SJCRH30 (cell line): Measurements from ENCODE around the gene LCLAT1. TPM values are rescaled to one million over a fixed set of nuclear protein-coding genes. Genes with fewer than 3 reads are reported as not detected.
"Not testable (repeated sequence)": the region's sequence is repeated elsewhere in the genome, so short reads cannot be mapped to it uniquely, and the experiment has no call there.

Experiments used
- DNase-seq, 2 experiments: peaks; one replicate each; pipeline ENCODE4 v3.0.0-alpha.2; 2015 to 2020
- H3K27ac ChIP-seq: fragments of 250-450 bp; sonication (Bioruptor Pico); 2 replicates; pipeline ENCODE4 v1.5.1; 2020; ENCODE audit warnings: mild to moderate bottlenecking, moderate library complexity
- H3K27me3 ChIP-seq: fragments of 250-450 bp; sonication (Bioruptor Pico); 2 replicates; pipeline ENCODE4 v1.5.1; 2020; ENCODE audit warnings: mild to moderate bottlenecking, moderate library complexity
- H3K36me3 ChIP-seq: fragments of 250-450 bp; sonication (Bioruptor Pico); 2 replicates; pipeline ENCODE4 v1.5.1; 2020; ENCODE audit warnings: mild to moderate bottlenecking, moderate library complexity
- H3K4me1 ChIP-seq: fragments of 250-450 bp; sonication (Bioruptor Pico); 2 replicates; pipeline ENCODE4 v1.5.1; 2020; ENCODE audit warnings: mild to moderate bottlenecking, moderate library complexity
- H3K4me3 ChIP-seq: fragments of 250-450 bp; sonication (Bioruptor Pico); 2 replicates; pipeline ENCODE4 v1.5.1; 2020; ENCODE audit warnings: mild to moderate bottlenecking, moderate library complexity
- H3K9me3 ChIP-seq: fragments of 250-450 bp; sonication (Bioruptor Pico); replicated peaks from 2 replicates; pipeline ENCODE4 v1.5.1; 2020; ENCODE audit warnings: mild to moderate bottlenecking, moderate library complexity
- total RNA-seq: library from RNA; depleted of rRNA; stranded (reverse); fragments of >200 nt; shearing (Covaris generic); gene quantifications from 2 replicates; pipeline ENCODE4 v1.2.3, GENCODE V29; 2014

Gene LCLAT1
- total RNA-seq, 1 experiment from 2014 or later: 35.9 TPM

DNA sequence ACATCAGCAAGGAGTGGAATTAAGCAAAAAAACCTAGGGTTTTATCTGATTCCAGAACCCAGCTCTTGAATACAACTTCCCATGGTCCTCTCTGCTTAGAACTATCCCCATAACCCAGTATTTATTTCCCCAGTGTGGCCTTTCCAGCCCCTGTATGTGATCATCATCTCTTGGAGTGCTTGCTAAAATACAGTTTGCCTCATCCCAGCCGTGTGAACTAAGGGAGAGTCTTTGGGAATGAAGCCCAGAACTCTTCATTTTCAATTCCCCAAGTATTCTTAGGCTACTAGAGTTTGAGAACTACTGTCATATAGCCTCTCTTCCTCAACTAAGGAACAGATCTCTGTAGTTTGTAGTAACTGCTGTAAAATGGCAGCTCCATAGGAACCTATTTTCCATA, 173.1 kb downstream of the LCLAT1 start:
- no peaks in the 10 kb centered on the region for H3K36me3 ChIP-seq
- no peak overlapping the region for H3K4me3 ChIP-seq
- H3K4me1 ChIP-seq: no peaks in the 10 kb centered on the region
- H3K9me3 ChIP-seq: no peaks in the 10 kb centered on the region; the same call in 1 of the 2 replicates
- DNase-seq: no peak
- no peak overlapping the region for H3K27ac ChIP-seq
- no peaks in the 10 kb centered on the region for H3K27me3 ChIP-seq

DNA sequence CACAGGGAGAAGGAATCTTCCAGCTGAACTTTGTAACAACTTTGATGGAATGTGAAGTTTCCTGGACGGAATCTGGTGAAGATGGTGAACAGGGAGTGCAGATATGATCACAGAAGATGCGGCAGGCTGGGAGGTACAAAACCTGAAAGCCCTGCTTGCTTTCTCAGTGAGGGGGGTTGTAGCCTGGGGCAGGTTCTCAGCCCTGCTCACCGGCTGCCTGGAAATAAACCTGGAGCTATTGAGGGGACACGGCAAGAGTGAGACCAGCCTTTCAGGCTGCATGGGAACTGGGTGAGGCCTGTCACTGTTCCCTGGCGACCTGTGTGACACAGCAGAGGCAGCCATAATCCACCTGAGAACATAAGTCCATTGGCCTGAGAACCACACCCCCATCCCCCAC, 174.8 kb downstream of the LCLAT1 start:
- no peak for DNase-seq
- Histone ChIP-seq H3K27me3 (no peaks in the 10 kb centered on the region), H3K9me3 (no peaks in the 10 kb centered on the region; the same call in 1 of the 2 replicates), H3K27ac (no peak overlapping the region), H3K4me3 (no peak overlapping the region), H3K36me3 (no peaks in the 10 kb centered on the region), H3K4me1 (no peaks in the 10 kb centered on the region)

DNA sequence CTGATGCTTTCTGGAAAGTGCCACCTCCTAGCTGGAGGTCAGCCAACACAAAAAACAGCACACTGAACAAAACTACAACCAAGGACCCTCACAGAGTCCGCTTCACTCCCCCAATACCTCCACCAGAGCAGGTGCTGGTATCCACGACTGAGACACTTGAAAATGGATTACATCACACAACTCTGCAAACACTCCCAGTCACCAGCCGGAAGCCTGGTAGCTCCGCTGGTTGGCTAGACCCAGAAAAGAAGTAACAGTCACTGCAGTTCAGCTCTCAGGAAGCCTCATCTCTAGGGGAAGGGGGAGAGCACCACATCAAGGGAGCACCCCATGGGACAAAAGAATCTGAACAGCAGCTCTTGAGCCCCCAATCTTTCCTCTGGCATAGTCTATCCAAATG, 175.4 kb downstream of the LCLAT1 start:
- no peaks in the 10 kb centered on the region; the same call in 1 of the 2 replicates for H3K9me3 ChIP-seq
- no peaks in the 10 kb centered on the region for H3K36me3 ChIP-seq
- H3K27me3 ChIP-seq: no peaks in the 10 kb centered on the region
- H3K4me1 ChIP-seq: no peaks in the 10 kb centered on the region
- H3K27ac ChIP-seq: no peak overlapping the region
- no peak for DNase-seq
- H3K4me3 ChIP-seq: no peak overlapping the region

DNA sequence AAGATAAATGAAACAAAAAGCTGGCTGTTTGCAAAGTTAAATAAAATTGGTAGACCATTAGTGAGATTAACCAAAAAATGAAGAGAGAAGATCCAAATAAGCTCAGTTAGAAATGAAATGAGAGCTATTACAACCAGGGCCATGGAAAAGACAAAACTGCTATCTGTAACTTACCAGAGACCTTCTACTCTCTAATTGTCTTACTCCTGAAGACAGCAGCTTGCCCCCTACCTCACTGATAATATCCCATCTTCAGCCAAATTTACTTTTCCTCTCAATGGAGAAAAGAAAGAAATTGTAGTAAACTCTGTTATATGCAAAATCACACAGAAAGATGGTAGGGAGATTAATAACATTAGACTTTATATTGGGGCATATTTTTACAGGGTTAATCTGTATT, 178.2 kb downstream of the LCLAT1 start:
- H3K4me3 ChIP-seq: no peak overlapping the region

DNA sequence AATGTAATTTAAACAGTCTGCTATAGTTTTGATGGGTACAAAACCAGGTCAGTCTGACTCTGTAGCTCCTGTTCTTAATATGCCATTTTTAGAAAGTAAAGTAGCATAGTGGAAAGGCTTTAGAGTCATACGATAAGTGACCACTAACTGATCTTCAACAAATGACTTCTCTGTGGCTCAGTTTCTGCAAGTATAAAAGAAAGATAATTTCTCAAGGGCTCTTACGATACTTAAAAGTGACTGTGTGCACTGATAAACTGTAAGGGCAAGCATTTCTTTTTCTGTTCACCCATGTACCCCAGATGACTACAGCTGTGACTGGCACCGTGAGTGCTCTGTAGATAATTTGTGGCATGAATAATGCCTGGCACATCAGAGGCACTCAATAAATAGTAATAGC, 178.7 kb downstream of the LCLAT1 start:
- Histone ChIP-seq H3K36me3 (no peaks in the 10 kb centered on the region), H3K27me3 (no peaks in the 10 kb centered on the region), H3K9me3 (no peaks in the 10 kb centered on the region), H3K4me3 (no peak overlapping the region), H3K4me1 (no peaks in the 10 kb centered on the region; the same call in 1 of the 2 replicates), H3K27ac (no peak overlapping the region)
- DNase-seq: no peak

More for the DNA sequence above, 178.2 kb downstream of the LCLAT1 start:
- Histone ChIP-seq H3K9me3 (no peaks in the 10 kb centered on the region), H3K27ac (no peak overlapping the region), H3K36me3 (no peaks in the 10 kb centered on the region), H3K27me3 (no peaks in the 10 kb centered on the region), H3K4me1 (no peaks in the 10 kb centered on the region)
- DNase-seq: no peak

DNA sequence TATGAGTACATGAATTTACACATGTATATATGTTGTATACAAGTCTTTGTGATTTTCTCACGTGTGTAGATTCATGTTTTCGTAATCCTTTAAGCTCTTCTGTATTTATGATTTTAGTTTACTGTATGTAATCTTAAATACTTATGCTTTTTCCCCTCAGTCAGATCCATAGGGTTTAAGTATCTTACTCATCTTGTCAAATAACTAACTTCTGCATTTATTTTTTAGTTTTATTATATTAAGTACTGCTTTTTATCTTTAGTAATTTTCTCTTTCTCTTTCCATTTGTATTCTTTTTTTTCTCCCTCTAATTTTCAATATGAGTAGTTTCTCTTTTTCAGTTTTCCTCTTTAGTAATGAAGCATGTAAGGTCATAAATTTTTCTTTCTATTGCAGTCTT, 179.4 kb downstream of the LCLAT1 start:
- no peaks in the 10 kb centered on the region; the same call in 1 of the 2 replicates for H3K4me1 ChIP-seq
- H3K36me3 ChIP-seq: no peaks in the 10 kb centered on the region
- H3K27me3 ChIP-seq: no peaks in the 10 kb centered on the region

DNA sequence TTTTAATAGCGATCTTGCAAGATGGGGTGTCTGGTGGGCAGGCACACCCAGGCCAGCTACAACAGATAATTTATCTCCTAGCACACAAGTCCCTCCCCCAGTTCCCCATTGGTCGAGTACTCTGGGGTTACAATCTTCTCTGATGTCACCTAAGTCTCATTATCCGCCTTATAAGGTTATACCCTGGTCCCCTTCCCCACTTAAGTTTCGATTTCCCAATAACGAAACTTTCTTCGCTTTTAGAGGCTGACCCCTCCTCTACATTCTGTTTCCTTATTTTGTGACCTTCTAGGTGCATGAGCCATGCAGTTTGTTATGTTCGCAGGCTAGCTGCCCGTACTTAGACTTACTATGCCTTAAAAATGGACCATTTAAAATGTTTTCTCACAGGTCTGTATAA, 180.1 kb downstream of the LCLAT1 start:
- Histone ChIP-seq H3K4me1 (no peaks in the 10 kb centered on the region; the same call in 1 of the 2 replicates), H3K36me3 (no peaks in the 10 kb centered on the region), H3K4me3 (no peak overlapping the region), H3K9me3 (no peaks in the 10 kb centered on the region), H3K27ac (no peak overlapping the region), H3K27me3 (no peaks in the 10 kb centered on the region)
- DNase-seq: no peak

More for the DNA sequence above, 179.4 kb downstream of the LCLAT1 start:
- no peak overlapping the region for H3K27ac ChIP-seq
- DNase-seq: no peak
- no peaks in the 10 kb centered on the region for H3K9me3 ChIP-seq
- H3K4me3 ChIP-seq: no peak overlapping the region

DNA sequence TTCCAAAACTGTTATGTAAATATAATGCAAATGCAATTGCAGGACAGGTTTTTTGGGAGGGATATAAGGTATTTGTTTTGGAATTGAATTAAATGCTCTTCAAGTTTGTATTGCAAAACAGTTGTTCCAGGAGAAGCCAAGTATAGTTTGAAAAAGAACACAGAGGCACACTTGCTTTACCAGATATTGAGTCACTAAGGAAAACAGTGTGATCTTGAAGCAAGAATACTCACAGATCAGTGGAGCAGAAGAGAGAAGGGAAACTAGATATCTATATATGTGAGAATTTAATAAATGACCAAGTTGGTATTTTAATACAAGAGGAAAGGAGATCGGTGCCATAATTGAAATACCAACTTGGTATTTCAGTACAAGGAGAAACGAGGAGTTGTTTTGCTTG, 181.3 kb downstream of the LCLAT1 start:
- no peak for DNase-seq
- no peaks in the 10 kb centered on the region for H3K9me3 ChIP-seq
- H3K4me3 ChIP-seq: no peak overlapping the region
- H3K36me3 ChIP-seq: no peaks in the 10 kb centered on the region
- H3K4me1 ChIP-seq: no peaks in the 10 kb centered on the region; the same call in 1 of the 2 replicates
- H3K27me3 ChIP-seq: no peaks in the 10 kb centered on the region
- no peak overlapping the region for H3K27ac ChIP-seq

DNA sequence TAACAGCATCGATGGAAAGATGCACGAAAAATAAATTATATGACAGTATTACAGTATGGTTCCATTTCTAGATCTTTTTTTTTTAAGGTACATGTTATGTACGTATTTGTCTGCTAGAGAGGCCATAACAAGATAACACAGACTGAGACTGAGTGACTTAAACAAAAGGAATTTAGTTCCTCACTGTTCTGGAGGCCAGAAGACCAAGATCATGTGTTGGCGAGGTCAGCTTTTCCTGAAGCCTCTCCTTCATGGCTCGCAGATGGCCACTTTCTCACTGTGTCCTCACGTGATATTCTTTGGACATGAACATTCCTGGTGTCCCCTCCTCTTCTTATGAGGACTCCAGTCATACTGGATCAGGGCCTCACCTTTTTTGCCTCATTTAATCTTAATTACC, 182.8 kb downstream of the LCLAT1 start:
- H3K4me3 ChIP-seq: no peak overlapping the region
- H3K36me3 ChIP-seq: no peaks in the 10 kb centered on the region
- no peaks in the 10 kb centered on the region; the same call in 1 of the 2 replicates for H3K4me1 ChIP-seq
- no peaks in the 10 kb centered on the region for H3K27me3 ChIP-seq
- H3K9me3 ChIP-seq: no peaks in the 10 kb centered on the region
- H3K27ac ChIP-seq: no peak overlapping the region
- DNase-seq: peak in 1 of 2 experiments; percentile 18

DNA sequence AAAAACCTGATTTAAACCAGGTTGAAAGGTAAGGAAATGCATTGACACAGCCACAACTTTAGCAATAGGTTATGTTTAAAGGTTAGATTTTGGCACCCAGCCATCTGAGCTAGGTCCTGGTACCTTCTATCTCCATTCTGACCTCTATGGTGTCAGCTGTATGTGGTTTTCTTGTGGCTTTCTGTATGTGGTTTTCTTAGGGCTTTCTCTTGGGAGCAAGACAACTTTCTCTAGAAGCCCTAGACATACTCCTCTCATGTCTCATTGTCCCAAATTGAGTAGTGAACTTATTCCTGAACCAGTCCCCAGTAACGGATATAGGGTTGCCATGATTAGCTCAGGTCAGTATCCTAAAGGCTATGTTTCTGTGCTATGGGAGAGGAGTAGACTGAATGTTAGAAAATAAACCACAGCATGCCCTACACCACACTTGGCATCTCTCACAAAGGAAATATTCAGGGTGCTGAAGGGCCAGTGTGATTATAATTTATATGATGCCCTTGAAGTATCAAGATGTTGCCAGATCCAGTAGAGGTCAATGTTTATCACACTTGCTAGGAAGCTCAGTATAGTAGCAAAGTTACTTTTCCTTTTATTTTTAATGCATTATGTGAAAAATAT, 184.1 kb downstream of the LCLAT1 start:
- Histone ChIP-seq H3K27me3 (no peaks in the 10 kb centered on the region), H3K9me3 (no peaks in the 10 kb centered on the region), H3K27ac (no peak overlapping the region), H3K36me3 (no peaks in the 10 kb centered on the region), H3K4me3 (no peak overlapping the region), H3K4me1 (no peaks in the 10 kb centered on the region; the same call in 1 of the 2 replicates)
- peak in 1 of 2 experiments; percentile 65 for DNase-seq

DNA sequence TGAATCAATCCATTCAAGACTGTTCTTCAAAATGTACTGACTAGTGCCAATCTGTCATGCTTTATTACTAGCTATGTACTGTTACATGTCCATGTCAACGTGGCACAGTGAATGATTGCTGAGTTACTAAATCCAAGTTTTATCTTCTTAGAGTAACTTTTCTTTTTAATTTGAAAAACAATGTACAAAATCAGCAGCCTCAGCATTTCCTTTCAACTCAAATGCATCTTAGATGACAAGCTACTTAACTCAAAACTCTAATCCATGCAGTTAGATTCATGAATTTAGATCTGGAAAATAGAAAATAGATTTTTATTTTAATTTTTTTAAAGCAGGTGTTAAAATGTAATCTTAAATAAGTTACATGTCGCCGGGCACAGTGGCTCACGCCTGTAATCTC, 186.0 kb downstream of the LCLAT1 start:
- no peaks in the 10 kb centered on the region for H3K27me3 ChIP-seq
- no peak for DNase-seq
- H3K27ac ChIP-seq: no peak overlapping the region
- H3K9me3 ChIP-seq: no peaks in the 10 kb centered on the region
- no peaks in the 10 kb centered on the region; the same call in 1 of the 2 replicates for H3K4me1 ChIP-seq
- no peak overlapping the region for H3K4me3 ChIP-seq
- no peaks in the 10 kb centered on the region for H3K36me3 ChIP-seq

DNA sequence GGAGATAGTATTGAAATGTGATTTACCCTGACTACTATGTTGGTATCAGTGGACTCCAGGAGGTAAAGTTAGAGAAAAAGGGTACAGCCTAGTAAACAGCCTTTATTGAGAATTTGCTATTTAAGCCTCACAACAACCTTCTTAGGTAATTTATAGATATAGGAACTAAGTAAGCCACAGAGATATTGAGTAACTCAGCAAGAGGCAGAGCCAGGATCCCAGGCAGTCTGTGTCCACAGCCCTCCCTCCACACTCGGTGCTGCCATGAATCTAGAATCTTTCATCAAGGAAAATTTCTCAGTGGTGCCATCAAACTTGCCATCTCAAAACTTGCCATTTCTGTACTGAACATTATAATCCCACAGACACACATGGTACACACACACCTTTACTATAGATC, 189.3 kb downstream of the LCLAT1 start:
- no peak for DNase-seq
- Histone ChIP-seq H3K27ac (no peak overlapping the region), H3K27me3 (no peaks in the 10 kb centered on the region), H3K36me3 (0 out of 2 replicates have a peak, but pooled peaks cover 3% of the 10 kb centered on the region), H3K4me1 (no peaks in the 10 kb centered on the region; the same call in 1 of the 2 replicates), H3K4me3 (no peak overlapping the region), H3K9me3 (no peaks in the 10 kb centered on the region)

DNA sequence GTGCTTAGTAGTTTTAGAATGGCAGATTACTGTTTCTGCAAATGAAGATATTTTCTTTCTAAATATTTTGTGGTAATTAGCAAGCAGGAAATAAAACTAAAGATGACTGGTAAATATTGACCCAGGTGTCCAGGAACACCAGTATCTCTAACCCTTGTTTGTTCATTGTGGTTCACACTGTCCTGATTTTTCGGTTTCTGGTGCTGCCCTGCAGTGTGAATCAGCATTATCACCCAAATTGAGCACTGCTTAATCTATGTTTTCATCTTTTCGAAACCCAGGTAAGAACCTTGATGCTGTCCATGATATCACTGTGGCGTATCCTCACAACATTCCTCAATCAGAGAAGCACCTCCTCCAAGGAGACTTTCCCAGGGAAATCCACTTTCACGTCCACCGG, 192.8 kb downstream of the LCLAT1 start:
- H3K27me3 ChIP-seq: no peaks in the 10 kb centered on the region
- H3K9me3 ChIP-seq: no peaks in the 10 kb centered on the region
- H3K27ac ChIP-seq: no peak overlapping the region
- peaks cover 7% of the 10 kb centered on the region for H3K36me3 ChIP-seq
- no peak for DNase-seq
- no peak overlapping the region for H3K4me3 ChIP-seq
- H3K4me1 ChIP-seq: no peaks in the 10 kb centered on the region

DNA sequence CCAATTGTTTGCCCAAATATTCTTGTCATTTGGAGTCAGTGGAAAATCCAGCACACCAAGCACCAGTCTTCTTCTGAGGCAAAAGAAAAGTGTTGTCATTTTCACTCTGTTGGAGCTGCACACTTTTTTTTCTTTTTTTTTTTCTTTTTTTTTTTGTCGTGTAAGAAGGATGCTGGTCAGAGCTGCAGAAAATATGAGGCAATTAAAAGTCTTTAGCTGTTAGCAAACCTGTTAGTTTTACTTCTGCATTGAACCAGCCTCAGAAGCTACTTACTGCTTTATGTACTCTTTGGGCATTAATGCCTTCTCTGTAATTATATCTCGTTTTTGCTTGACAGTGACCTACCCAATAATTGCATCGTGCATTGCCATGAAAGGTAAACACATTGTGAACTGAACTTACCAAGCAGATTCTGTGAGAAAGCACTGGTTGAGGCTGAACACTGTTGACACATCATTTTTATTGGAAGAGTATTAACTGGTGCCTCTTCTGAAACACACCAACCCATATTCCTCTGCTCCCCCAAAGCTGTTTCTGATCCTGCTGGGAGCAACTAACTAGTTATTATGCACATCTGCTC, 194.8 kb downstream of the LCLAT1 start:
- Histone ChIP-seq H3K27me3 (no peaks in the 10 kb centered on the region), H3K9me3 (no peaks in the 10 kb centered on the region), H3K36me3 (peaks cover 7% of the 10 kb centered on the region), H3K27ac (no peak overlapping the region), H3K4me3 (no peak overlapping the region), H3K4me1 (no peaks in the 10 kb centered on the region)
- no peak for DNase-seq

DNA sequence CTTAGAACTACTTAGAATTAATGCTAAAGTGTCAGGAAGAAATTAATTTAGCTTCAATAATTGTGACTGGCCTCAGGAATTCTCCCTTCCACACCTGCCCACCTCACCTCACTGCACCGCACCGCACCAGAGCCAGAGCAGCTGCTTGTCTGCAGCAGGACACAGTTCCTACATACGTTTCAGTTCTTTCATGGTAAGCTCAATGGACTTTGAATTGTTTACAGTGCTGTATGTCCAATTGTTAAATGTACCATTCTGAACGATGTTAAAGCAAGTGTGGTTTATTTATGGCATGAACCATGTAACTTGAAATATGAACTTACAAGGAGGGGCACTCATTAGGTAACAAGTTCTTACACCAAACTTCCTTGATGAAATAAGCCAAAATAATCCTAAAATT, 196.0 kb downstream of the LCLAT1 start:
- not testable (repeated sequence) for H3K27ac ChIP-seq, H3K27me3 ChIP-seq, H3K4me1 ChIP-seq, DNase-seq, H3K9me3 ChIP-seq, H3K36me3 ChIP-seq, H3K4me3 ChIP-seq

DNA sequence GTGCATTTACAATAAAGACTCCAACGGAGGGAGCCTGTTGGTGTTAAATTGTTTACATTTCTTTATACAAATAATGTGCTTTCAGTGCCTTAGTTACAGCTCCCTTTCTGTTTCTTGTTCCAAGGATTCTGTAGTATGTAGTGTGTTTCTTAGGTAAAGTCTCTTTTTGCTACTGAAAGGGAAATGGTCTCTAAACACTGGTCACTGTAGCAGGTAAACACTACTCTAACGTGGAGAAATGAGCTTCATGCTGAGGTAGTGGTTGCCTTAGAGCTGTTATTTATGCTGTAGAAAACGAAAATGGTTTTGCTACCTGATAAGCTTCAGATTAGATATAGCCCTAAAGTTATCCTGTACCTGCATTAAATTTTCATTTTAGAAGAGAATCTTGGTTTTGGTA, 196.6 kb downstream of the LCLAT1 start:
- no peak for DNase-seq
- Histone ChIP-seq H3K27ac (no peak overlapping the region), H3K9me3 (no peaks in the 10 kb centered on the region), H3K4me1 (no peaks in the 10 kb centered on the region), H3K4me3 (no peak overlapping the region), H3K36me3 (peaks cover 7% of the 10 kb centered on the region), H3K27me3 (no peaks in the 10 kb centered on the region)
